Left forelimb (tissue), 1 donor: ENCODE measurements around the gene MSI2.

Source experiments
- DNase-seq: peaks from one replicate; pipeline ENCODE4 v3.0.0-alpha.2; 2018; ENCODE audit warnings: low spot score

MSI2 gene

DNA sequence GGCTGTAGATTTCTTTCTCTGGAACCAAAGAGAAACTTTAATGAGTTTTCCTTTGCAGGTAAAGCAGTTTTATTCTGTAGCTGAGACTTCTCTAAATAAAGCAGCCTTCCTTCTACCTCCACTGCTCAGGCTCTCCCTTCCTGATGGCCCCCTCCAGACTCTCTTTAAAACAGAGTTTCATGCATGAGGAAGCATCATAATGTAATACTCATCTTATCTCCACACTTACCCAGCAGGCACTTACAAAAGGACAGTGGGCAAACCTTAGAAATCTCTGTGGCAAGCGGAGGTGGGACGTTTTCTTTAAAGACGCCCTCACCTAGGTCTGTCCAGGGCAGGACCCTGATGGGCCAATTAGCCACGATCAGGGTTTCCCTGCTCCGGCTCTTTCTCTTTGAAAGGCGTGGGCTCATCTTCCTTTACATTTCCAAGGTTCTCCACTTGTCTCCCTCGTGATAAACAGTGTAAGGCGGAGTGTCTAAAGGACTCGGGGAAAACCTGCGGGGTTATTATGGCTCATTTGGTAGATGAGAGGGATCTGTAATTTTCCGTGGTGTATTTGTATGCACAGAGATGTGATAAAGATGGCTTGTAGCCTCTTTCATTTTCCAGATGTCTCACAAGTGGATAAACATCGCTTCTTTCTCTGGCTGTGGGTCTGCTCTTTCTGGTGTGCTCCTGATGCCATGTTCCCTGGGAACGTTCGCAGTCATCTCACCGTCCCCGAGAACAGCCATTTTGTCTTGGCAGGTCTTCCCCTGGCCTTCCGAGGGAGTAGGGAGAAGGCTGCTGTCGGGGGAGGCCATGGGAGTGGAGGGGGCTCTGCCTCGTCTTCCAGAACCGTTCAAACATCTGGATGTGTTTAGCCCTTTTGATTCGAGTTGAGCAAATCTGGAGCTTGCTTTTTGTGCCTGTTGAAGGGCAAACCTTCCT lies 249.8 kb downstream of the MSI2 start:
- DNase-seq = no peak

DNA sequence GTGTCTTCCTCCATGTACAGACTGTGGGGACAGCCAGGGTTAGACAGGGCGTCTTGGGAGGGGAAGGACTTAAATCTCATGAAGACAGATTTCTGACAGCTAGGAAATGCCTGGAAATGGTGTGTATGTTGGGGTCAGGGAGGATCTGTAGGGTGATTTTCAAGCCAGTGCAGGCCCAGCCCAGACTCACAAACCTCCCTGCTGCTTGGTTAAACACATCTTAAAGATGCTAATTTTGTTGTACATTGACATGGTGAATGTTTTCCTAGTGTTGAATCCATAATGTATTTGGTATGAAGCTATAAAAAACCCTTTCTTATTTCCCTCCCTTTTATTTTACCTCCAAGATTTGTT lies 250.4 kb downstream of the MSI2 start:
- DNase-seq = no peak

DNA sequence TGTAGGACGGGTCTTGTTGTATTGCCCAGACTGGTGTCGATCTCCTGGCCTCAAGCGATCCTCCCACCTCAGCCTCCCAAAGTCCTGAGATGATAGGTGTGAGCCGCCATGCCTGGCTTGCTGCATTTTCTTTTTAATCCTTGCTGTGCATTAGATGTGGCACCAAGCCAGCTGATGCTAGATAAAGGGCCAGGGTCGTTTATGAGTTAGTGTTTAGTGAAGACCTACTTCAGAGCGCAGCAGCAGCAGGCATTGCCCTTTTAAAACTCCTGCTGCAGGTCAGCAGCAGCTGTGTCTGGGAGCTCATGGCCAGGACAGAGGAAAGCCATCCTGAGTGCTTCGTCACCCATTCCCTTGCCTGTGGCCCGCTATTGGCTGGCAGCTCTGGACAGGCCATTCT lies 251.5 kb downstream of the MSI2 start:
- DNase-seq = no peak

DNA sequence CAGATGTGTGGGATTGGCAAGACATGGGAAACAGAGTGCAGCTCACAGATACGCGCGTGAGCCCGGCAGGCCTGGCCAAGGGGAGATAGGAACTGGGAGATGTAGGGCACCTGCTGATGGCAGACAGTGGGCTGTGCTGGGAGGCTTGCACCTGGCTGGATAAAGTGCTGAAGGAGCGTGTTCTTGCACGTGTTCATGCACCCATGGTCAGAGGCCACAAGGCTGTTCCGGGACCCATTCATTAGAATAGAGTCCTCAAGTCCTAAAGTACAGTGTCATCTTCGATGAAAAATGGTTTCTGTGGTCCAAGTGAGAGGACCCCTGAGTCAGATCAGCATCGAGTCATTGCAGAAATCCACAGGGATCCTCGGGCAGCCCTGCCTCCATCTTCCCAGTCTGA lies 252.3 kb downstream of the MSI2 start:
- no peak for DNase-seq

DNA sequence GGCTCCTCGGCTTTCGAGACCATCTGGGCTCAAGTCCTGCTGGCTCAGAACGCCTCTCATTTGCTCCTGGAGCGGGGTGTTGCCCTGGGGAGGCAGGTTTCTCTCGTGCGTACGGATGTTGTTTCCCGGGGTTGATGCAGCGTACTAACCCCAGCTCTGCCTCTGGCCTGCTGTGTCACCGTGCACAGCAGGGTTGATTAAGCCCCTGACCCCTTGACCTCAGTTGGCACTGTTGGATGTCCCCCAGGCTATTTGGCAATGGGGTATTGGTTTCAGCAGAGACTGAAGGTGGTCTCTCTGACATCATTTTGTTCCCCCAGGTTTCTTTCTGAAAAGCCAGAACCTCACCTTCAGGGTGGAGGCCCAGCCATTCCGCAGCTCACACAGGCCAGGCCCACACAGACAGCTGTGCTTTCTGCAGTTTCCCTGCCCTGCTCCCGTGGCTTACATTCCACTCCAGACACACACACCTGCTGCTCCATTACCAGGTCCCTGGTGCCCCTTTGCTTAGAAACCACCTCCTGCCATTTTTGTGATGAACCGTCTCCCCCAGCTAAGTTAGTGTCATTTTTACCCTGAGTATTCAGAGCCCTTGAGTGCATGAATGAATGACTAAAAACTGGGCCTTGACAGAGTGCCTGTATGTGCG lies 255.3 kb downstream of the MSI2 start:
- no peak for DNase-seq

DNA sequence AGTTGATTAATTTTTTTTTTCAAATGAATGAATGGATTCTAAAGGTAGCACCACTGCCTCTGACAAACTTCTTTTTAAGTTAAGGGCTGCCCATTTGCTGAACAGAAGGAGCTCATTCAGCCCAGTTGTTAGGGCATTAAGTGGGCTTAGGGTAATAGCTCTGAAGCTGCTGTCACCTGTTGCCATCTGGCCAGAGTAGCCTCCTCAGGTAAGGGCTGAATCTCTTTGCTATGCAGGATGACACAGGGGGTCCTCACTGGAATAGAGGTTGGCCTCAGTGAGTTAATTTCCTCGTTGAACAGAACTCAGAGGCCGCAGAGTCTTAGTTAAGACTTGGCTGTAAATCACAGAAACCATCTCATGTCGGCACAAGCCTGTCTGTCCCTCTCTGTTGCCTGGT lies 255.9 kb downstream of the MSI2 start:
- DNase-seq = no peak

DNA sequence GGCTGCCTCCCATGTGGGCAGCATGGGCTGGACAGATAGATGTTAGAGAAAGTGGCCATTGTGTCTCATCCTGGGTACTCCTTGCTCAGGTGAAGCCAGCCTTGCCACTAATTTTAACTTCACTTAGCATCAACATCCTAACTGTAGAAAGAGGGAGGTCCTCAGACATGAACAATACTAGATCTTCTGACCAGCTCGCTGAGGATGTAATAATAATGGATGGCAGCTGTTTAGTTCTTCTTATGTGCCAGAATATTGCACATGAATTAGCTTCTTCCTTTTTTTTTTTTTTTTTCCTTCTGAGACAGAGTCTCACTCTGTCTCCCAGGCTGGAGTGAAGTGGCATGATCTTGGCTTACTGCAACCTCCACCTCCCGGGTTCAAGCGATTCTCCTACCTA lies 256.4 kb downstream of the MSI2 start:
- no peak for DNase-seq

DNA sequence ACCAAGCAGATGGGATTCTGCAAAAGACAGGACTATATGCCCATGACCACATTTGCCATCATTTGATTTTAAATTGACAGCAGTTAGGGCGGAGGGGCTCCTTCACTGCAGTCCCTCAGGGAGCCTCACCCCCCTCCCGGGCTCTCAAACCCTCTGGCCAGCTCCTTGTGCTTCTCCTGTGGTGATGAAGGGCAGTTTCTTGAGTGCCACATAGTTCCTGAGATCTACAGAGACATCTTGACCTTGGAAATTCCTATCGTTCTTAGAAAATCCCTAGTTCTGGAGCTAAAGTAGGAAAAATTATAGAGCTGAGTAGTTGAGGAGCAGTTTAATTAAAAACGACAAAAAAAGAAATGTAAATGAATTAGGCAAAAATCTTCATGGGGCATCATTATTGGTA lies 257.2 kb downstream of the MSI2 start:
- no peak for DNase-seq

DNA sequence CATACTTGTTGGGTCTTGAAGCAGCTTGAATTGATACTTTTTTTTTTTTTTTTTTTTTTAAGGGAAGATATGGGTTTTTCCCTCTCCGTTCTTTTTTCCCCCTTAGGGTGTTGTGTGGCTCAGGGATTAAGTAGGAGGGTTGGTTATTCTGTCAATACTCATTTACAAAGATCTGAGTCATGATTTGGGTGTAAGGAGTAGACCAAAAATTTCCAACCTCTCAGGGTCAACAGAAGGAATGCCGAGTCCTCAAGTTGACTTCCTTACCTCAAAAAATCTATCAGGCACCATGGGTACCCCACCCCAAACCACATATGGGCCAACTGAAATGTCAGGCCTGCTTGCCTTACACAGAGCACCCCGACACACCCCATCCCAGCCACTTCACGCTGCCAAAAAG lies 258.3 kb downstream of the MSI2 start:
- DNase-seq = no peak

DNA sequence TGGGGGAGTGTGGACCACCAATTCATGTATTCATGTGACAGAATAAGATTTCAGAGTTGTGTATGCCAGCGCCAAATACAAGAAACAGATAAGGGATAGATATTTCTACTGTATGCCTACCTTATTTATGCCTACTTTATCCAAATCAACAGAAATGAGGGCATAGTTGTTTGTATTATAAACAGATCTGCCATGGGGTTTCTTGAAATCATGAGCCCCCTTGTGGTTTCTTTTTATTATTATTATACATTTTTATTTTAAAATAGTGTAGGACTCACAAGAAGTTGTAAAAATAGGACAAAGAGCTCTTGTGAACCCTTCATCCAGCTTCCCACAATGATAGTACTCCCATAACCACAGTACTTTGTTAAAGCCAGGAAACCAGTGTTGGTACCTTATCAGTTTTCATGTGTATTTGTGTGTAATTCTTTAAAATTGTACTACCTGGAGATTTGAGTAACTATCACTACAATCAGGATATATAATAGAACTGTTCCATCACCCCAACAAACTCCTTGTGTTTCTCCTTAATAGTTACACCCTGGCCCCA lies 259.4 kb downstream of the MSI2 start:
- DNase-seq = no peak

DNA sequence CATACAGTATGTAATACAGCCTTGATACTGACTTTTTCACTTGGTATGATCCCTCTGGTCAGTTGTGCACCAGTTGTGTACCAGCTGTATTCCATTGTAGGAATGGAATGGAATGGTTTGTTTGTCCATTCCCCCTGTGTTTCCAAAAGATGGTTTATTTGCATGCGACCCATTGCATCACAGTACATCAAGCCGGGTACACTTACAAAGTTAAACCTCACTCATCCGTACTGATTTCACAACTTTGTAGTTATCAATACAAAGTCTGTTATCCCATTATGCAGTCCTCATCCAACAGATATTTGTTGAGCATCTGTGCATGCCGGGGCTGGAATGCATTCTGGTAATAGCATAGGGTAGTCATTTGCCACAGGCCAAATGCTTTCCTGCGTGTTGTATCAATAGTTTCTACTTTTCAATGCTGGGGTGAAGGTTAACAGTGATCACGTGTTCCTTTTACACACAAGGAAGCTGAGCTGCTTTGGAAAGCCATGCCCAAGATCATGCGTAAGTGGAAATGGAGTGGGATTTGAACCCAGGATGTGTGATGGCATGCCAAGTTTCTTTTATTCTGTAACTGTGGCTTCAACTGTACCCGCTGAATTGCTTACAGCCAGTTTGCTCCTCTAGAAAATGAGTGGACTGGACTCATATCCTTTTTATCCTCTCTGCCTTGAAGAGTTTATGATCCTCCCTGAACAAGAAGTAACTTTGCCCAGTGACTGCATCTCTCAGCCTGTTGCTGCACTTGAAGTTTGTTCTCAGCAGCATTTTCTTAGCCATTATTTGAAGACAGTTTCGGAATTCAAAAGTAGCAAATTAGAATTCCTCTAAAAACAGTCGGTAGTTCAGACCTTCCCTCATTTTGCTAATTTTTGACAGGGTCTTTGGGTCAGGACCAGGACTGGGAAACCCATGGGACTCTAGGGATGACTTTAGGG lies 260.2 kb downstream of the MSI2 start:
- no peak for DNase-seq

DNA sequence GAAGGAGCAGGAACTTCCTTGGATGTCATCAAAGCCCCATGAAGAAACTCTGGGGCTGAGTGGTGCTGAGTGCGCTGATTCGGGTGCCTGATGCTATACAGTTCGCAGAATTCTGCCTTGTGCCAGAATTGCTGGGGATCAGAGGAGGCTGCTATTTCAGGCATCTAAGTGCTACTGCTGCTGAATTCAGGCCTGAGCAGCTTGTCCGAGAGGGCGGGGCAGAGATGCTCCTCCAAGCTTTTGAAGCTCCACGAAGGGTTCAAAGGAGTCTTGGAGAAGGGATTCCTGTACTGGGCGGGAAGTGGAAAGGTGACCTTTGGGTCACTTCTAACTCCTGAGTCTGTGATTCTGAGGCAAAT lies 260.9 kb downstream of the MSI2 start:
- DNase-seq = no peak

DNA sequence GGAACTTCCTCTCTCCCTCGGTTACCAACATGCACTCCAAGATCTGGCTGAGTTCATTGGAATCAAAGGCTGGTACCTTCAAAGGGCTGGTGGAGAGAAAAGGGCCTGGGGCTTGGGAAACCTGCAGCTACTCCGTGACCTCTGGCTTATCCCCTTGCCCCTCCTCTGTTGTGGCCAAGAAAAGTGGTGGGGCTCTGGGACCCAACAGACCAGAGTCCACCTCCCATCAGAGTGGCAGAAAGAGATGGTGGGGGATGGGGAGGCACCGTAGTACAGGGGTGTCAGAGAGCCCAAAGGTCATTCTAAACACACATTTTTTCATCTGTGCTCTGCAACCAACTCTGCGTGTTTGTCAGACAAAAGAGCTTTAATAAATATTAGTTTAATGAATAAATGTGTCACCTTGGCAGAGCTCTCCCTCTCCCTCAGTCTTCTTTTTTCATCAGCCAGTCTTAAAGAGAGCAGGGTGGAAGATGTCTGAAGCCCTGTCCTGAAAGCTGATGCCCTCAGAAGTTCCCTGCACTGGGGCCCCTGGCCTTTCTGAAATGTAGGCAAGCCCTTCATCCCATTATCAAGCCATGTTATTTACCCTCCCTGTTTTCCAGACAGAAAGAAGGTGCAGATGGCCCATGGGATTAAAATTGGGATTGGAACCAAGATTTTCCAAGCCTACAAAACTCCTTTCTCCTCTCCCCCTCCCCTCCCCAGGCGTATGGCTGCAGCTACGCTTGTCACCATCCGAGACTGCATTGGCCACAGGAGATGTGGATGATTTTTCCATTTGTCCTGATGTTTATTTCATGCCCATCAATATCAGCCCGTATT lies 261.5 kb downstream of the MSI2 start:
- no peak for DNase-seq

DNA sequence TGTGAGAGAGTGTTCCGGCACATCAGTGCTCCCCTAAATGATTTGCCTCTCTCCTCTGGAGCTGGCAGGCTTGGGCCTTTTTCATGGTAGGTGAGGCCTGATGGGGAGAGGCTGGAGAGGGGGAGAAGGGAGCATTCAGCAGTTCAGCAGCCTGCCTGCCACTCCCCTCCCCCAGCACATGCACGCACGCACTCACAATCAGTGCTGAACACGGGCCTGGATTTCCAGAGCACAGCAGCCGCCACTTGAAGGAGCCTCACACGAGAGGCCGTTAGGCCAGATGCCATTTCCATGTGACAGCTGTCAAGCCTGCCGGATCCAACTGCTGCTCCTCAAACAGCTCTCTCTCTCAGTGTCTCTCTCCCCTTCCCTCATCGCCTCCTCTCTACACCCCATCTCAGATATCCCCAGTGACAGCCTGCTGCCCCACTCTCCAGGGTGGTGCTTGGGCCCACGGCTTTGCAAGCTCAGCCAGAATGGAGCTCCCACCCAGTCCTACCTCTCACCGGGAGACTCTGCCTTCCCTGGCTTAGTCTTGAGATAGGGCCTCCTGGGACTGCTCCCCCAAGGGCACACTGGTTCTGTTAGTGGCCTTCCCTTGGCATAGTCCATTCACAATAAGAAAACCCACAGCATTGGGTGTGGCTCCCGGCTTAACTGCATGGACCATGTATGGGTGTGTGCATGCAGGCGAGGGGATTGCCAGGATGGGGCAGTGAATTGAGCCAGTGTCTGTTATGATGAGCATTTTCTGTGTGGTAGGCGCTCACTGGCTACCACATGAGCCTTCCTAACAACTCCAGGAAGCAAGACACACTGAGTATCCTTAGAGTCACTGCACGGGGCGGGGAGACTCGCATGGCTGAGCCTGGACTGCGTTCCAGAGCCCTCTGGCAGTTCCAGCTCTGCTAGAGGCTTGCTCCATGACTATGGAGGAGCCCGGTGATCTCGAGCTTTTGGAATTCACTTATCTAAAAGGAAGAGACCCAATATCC lies 262.6 kb downstream of the MSI2 start:
- no peak for DNase-seq

DNA sequence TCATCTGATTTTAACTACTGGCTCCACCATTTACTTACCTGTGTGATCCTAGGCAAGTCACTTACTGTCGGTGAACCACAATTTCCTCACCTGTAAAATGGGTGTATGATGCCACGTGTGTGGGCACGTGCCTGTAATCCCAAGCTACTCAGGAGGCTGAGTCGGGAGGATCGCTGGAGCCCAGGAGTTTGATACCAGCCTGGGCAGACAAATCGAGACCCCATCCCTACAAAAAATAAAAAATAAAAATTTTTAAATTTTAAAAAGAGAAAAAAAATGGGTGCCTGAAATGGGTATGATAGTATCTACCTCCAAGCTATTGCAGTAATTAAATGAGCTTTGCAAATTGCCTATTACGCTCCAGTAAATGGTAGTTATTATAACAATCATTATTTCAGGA lies 263.5 kb downstream of the MSI2 start:
- DNase-seq = no peak

DNA sequence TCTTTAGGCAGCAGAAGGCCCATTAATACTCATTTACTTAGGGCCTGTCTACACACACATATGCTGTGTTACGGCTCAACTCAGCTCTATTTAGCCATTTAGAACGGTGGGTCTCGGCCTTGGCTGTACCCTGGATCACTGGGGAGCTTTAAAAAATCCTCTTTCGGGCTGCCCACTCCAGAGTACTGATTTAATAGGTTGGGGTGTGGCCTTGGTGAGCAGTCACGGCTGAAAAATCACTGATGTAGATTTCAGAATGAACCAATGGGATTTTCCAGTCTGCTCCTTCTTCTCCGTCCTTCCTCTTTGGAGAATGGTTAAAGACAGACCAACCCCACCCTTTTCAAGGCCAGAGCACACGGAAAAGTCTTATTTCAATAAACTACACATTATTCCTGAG lies 265.3 kb downstream of the MSI2 start:
- DNase-seq = no peak

DNA sequence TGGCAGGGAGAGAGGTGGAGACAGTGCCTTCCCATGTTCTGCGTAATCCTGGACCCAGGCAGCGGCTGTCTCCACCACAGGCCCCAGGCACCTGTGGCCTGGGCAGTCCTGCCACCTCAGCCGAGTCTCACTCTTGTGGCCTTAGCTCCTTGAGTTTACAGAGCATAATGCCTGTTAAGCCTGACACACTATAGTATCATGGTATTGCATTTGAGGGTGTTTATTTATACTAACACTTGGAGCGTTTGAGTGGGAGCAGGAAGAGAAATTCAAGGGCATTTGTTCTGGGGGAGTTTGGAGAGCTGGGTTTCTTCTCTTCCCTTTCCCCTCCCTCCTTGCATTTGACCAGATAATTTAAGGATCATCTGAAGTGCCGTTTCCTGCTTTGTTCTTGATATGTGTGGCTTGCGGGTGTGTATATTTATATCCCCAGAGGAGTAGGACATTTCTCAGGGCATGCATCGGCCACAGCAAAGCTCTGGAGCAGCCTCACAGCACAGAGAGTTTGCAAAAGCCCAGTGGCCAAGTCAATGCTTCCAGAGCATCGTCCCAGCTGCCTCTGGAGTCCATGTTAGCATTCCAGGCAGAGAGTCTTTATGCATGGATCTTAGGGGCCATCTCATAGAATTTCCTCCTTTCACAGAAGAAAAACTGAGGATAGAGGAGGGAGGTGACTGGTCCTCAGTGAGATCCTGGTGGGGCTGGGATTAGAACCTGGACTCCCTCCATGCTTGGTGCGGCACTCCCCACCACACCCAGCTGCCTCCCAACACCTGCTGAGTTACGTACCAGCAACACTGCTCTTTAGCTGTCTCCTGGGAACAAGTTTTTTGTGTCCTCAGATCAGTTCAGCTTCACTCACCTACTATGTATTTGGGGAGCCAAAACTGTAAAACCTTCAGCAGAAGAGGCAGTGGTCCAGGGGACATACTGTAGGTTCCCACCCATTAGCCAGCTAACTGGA lies 266.0 kb downstream of the MSI2 start:
- no peak for DNase-seq

DNA sequence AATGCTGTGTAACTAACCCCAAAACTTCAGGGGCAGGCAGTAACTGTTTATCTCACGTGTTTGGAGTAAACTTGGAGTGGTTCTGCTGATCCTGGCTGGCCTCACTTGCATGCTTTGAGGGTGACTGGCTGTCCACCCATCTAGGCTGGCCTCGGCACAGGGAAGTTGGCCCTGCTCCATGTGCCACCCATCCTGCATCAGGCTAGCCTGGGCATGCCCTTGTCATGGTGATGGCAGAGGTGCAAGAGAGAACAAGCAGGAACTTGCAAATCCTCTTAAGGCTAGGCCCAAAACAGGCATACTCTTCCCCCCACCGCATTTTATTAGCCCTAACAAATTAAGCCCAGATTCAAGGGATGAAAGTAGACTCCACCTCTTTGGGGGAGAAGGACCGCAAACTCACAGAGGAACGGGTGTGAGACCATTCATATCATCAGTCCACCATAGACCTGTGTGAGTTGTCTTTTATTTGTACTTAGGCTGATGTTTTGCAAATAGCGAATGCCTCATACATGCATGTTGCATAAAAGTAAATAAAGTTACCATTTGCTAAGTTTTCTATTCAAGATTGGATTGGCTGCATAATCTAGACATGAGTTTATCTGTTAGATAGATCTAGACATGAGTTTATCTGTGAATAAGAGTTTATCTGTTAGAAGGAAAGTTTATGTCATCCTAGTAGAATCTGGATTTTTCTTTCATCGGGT lies 267.8 kb downstream of the MSI2 start:
- DNase-seq = no peak
